Purkinje cell (primary cell): ENCODE data around the gene RGS7. TPM values are rescaled to one million over a fixed set of nuclear protein-coding genes. Genes with fewer than 3 reads are reported as not detected.

Experiments used
- polyA plus RNA-seq: library from polyadenylated mRNA; unstranded; fragments of >200 nt; fragmentation: Nextera tagmentation; gene quantifications from 2 replicates; pipeline ENCODE4 v1.2.1, GENCODE V29; 2014

The RGS7 gene
- 71.2 and 77.2 TPM in 2 replicates for polyA plus RNA-seq

DNA sequence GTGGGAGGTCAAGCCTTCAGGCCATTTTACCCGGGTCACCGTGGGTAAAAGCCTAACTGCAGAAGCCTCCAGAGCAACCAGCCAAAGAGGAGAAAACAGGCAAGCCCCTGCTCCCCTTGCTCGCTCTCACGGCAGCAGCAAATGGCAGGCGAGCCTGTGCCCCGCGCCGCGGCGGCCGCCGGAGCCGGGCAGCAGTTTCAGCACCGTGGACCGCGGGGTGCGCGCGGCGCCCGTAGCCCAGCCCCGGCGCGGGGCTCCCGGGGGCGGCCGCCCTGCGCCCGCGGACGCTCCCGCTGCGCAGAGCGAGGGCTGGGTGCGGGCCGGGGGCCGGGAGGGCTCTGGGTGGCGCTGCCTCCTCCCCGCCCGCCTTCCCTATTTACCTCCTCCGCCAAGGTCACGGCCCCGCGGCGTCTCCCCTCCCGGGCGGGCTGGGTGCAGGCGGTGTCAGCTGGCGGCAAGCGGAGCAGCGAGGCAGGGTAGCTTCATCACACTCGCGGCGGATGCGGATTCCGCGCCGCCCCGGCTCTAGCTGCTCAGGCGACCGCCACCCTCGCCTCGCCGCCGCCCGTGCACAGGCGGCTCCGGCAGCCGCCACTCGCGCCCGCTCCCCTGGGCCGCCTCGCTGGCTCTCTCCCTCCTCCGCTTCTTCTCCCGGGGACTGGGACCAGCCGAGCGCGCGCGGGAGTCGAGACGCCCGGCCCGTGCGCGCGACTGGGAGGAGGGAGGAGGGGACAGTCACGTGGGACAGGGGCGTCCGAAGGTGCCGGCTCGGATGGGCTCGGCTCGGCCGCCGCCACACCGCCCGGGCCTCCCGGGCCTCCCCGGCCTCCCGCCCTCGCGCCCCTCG lies at the start of gene RGS7:
RGS7 (minus strand) TSS at position 687 of the 847 bp plus-strand sequence.

Other genes with a start within 250 kb of the RGS7 start
- gene FH, start 162.6 kb upstream of the RGS7 start, polyA plus RNA-seq, result 92.8 and 103 TPM in 2 replicates
- 0.65 TPM in 1 of 2 replicates, not detected in the other for gene KMO, start 175.2 kb upstream of the RGS7 start, polyA plus RNA-seq